Activated CD8-positive, alpha-beta memory T cell treated with anti-CD3 and anti-CD28 coated beads for 4 hours (primary cell): ENCODE data around the gene TASOR.

Source experiments
- DNase-seq, 2 donors: peaks; one replicate each; pipeline ENCODE4 v3.0.0-alpha.2; 2020; ENCODE audit warnings: low read depth in 2 of 2

Gene TASOR

GRCh38 chr3:56688191-56688590 lies 5.1 kb upstream of the TASOR start:
- no peak for DNase-seq

GRCh38 chr3:56684029-56684428 lies 964 bp upstream of the TASOR start:
- no peak for DNase-seq

- DNase-seq = peak; percentile 42 to 49
Measured at GRCh38 chr3:56682462-56683121, 473 bp downstream of the TASOR start.

DNA sequence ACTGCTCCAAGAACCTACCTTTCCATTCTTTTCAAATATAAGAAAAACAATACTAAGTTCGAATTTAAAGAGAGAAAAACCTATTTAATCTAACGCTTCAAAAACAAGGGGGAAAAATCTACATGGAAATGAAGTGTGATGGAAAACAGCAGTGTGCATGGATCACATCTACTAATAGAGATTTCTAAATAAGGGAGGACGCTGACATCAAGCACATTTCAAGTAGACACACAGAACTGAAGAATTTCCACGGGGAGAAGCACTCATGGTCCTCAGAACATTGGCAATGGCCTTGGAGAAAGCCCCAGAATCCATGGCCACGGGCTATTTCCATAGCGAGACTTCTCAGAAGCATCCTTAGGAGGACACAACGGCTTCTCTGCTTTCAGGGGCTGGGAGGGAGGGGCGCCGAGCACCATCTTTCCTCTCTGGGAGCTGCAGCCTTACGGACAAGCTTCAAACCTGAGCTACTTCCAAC lies 1.0 kb downstream of the TASOR start:
- no peak for DNase-seq

- DNase-seq = no peak
Measured at GRCh38 chr3:56680054-56680580, 2.9 kb downstream of the TASOR start.

- no peak for DNase-seq
Measured at GRCh38 chr3:56677286-56677685, 5.8 kb downstream of the TASOR start.

GRCh38 chr3:56673781-56674457 lies 9.1 kb downstream of the TASOR start:
- no peak for DNase-seq

- DNase-seq = no peak
Measured at GRCh38 chr3:56667973-56668579, 15.0 kb downstream of the TASOR start.

DNA sequence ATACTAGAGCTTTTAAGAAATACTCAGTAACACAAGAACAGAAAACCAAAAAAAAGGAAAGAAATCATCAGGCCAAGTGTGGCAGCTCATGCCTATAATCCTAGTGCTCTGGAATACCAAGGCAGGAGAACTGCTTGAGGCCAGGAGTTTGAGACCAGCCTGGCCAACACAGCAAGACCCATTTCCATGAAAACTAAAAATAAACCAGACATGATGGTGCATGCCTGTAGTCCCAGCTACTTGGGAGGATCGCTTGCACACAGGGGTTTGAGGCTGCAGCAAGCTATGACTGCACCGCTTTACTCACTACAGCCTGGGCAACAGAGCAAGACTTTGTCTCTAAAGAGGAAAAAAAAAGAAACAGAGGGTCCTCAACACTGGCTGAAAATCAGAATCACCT lies 18.2 kb downstream of the TASOR start:
- no peak for DNase-seq

DNA sequence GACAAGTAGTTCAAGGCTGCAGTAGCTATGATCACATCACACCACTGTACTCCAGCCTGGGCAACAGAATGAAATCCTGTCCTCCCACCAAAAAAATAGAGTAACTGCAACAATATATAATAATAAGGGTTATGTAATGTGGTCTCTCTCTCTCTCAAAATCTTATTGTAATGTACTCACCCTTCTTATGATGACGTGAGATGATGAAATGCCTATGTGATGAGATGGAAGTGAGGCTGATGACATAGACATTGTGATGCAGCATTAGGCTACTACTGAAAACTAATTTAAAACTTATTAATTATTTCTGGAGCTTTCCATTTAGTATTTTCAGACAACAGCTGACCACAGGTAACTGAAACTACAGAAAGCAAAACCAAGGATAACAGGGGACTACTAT lies 27.4 kb downstream of the TASOR start:
- DNase-seq = no peak

DNA sequence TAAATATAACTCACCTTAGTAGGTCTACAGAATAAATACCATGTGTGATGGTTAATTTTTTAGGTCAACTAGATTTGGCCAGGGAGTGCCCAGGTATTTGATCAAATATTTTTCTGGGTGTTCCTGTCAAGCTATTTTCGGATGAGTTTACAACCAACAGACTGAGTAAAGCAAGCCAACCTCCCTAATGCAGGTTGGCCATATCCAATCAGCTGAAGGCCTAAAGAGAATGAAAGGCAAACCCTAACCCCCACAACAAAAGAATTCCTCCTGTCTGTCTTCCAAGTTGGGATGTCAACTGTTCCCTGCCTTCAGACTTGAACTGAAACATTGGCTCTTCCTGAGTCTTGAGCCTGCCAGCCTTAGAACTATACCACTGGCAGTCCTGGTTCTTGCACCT lies 28.6 kb downstream of the TASOR start:
- no peak for DNase-seq

GRCh38 chr3:56645407-56645806 lies 37.7 kb downstream of the TASOR start:
- DNase-seq = no peak

DNA sequence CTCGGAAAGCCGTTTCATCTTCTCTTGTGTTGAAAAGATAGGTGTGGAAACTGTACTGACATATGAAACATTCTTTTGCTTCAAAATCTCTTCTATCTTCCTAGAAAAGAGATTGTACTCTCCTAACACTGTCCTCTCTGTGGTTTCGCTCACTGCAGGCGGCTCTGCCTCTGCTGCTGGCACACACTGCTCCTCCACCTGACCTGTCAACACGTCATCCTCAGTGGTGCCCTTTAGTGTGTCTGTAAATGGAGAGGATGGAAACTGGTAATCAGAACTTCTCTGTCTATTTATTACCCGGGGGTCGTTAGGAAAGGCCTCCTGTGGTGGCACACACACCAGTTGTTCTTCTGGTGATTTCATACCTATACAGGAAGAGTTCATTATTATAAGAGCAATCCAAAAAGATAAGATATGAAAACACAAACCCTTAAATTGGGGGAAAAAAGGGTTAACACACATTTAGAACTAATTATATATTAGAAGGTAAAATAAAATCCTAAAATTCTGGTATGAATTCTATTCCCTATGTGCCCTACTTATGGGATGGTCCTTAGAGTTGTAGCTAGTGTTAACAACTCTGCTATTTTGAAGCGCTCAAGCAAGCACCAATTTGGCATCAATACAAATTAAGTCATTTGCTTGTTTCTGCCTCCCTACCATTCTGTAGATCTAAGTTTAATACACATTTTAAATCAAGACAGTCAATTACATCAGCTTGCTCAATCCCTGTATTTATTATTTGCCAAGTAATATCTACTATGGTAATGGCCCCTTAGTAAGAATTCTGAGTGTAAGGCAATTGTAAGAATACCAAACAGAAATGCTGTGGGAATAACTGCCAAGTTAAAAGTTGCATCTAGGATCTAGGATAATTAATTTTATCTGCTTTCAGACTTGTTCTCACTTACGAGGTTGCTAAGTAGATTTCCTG lies 49.2 kb downstream of the TASOR start:
- DNase-seq = no peak
